ENCODE measurements around the gene PCYT2. TPM values are rescaled to one million over a fixed set of nuclear protein-coding genes. Genes with fewer than 3 reads are reported as not detected.
A peak's percentile ranks its signal among the peaks of the same experiment; 100 is the strongest.

Gene PCYT2
- total and polyA plus RNA-seq, 9 of the 15 experiments (the other 6 are each of a cell fraction or from before 2014, with no cell fraction given) = 0.92 to 134 (median 82.5) TPM

DNA sequence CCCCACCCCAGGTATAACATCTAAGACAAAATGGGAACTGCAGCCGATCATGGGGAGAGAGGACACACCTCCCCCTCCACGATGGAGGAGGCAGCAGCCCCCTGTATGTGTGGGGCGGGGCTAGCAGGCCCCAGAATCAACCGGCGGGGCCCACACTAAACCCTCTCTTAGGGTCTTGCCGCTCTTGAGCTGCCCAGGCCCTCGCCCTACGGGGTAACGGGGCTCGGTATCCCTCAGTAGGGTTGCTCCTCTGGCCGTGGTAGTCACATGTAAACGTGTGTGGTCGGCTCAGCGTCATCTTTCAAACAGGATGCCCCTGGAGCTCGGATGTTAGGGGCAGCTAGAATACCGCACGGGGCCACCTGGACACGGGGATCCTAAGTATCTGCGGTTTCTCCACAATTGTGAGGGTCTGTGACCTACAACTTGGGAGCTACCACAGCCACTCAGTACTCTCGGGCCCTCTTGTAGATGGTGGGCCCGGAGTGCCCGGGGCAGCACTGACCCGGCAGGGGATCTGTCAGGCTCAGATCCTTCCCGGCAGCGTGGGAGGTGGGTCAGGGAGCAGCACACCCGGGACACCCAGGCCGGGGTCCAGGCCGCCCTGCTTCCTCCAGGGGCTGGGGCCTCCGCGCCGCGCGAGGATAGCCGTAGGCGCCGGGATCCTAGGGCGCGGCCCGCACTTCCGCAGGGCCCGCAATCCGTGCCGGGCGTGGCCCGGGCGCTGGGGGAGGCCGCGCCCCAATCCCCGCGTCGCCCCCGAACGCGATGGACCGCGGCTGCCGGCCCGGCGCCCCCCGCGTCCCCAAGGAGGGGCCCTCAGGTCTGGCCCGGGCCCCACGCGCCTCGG is 40.8 kb downstream of the PCYT2 start (continued):
- TF ChIP-seq ZBTB2 (IDR thresholded peaks at IDR 0.05) (no peak), SIRT6 (IDR thresholded peaks at IDR 0.05; ENCODE audit: low read depth, low read length) (no peak), ZNF444 (CRISPR knock-in tag; IDR thresholded peaks at IDR 0.05) (no peak), CBFA2T3 (IDR thresholded peaks at IDR 0.05) (no peak), CCNT2 (IDR thresholded peaks at IDR 0.05; ENCODE audit: borderline replicate concordance, extremely low read depth, insufficient read length, low read depth, low read length) (peak; percentile 56), PTTG1 (tag; IDR thresholded peaks at IDR 0.05; ENCODE audit: low read depth) (no peak), RFX7 (CRISPR knock-in tag; IDR thresholded peaks at IDR 0.05) (no peak), HMG20A (CRISPR knock-in tag; conservative IDR thresholded peaks at IDR 0.05) (no peak), ZNF217 (CRISPR knock-in tag; IDR thresholded peaks at IDR 0.05) (no peak), SAP30 (IDR thresholded peaks at IDR 0.05; ENCODE audit: borderline replicate concordance, insufficient read depth, low read depth, low read length, poor library complexity, severe bottlenecking) (peak; percentile 77), HDGF (IDR thresholded peaks at IDR 0.05) (no peak), GABPB1 (CRISPR knock-in tag; IDR thresholded peaks at IDR 0.05) (peak; percentile 46; the same call in 1 of the 2 replicates), RFX1 (IDR thresholded peaks at IDR 0.05) (no peak), MBD2 (IDR thresholded peaks at IDR 0.05; ENCODE audit: borderline replicate concordance, low read depth) (no peak), UBTF (IDR thresholded peaks at IDR 0.05; ENCODE audit: borderline replicate concordance in 1 of 2, low read depth in 2 of 2, low read length in 2 of 2) (0 out of 4 replicates have a peak, but pooled peaks of 1 of the 2 experiments have one; percentile 27), FUS (optimal IDR thresholded peaks at IDR 0.05; ENCODE audit: low read depth, low read length) (peak; percentile 48)
- TF ChIP-seq, protein P1, sequence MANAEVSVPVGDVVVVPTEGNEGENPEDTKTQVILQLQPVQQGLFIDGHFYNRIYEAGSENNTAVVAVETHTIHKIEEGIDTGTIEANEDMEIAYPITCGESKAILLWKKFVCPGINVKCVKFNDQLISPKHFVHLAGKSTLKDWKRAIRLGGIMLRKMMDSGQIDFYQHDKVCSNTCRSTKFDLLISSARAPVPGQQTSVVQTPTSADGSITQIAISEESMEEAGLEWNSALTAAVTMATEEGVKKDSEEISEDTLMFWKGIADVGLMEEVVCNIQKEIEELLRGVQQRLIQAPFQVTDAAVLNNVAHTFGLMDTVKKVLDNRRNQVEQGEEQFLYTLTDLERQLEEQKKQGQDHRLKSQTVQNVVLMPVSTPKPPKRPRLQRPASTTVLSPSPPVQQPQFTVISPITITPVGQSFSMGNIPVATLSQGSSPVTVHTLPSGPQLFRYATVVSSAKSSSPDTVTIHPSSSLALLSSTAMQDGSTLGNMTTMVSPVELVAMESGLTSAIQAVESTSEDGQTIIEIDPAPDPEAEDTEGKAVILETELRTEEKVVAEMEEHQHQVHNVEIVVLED (CRISPR knock-in tag; IDR thresholded peaks at IDR 0.05) = no peak
